Measurements from ENCODE around the gene CEP164. TPM values are rescaled to one million over a fixed set of nuclear protein-coding genes. Genes with fewer than 3 reads are reported as not detected.

The CEP164 gene
- total RNA-seq, 1 experiment from 2014 or later, result 22.2 TPM

DNA sequence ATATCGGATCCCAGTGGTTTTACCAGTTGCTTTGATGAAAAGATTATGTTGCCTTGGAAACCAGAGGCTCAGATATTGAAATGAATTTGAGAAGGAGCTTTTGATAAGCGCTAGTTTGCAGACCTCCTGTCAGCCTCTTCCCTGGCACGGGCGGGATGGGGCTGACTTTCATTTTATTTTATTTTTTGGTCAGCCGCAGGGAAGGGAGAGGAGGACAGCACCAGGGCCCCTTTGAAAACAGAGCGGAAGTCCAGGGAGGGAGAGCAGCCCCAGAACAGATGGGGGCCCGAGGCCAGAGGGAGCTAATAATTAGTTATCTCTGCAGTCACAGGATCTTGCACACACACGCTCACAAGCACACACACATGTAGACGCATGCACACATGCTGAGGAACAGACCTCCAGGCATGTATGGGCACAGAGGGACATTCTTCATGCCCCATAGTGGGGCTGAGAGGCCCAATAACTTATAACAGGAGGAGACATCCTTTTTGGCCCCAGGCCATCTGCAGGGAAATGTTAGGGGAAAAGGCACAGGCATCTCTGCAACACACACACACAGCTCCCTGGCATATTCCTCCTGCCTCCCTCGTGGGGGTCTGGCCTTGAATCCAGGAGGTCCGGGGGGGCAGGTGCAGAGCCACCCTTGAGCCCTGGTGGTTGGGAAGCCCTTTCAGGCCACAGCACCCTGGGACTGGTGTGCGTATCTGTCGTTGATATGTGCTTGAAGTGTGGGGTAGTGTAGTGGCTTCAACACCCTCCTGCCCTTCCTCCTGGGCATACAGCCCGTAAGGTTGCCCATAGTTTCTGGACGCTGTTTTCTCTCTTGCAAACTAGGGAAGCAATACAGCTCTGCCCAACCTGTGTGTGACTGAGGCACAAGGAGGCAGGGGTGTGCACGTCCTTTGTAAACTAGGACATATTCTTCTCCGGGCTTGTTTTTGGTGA is 117.3 kb downstream of the CEP164 start:
- Histone ChIP-seq H3K9me3 (ENCODE audit: control insufficient read depth in 1 of 2, insufficient read depth in 1 of 2, low read depth in 1 of 2, low read length in 2 of 2) (no peaks in the 10 kb centered on the region), H3K9ac (ENCODE audit: low read length) (no peak overlapping the region), H3K27ac (ENCODE audit: low read depth, low read length) (no peak overlapping the region), H3K27me3 (ENCODE audit: insufficient read depth, low read length) (peaks cover 43% of the 10 kb centered on the region; the same call in 1 of the 2 replicates), H3K4me1 (ENCODE audit: control insufficient read depth in 1 of 2, insufficient read depth in 2 of 2, low read length in 2 of 2) (no peaks in the 10 kb centered on the region), H3K79me2 (ENCODE audit: insufficient read depth, low read length) (no peaks in the 10 kb centered on the region), H3K36me3 (ENCODE audit: control insufficient read depth in 1 of 2, insufficient read depth in 2 of 2, low read length in 2 of 2) (no peaks in the 10 kb centered on the region), H3K4me3 (replicated peaks in 1 of 2; ENCODE audit: low read depth in 1 of 2, low read length in 2 of 2) (no peak overlapping the region), H4K20me1 (ENCODE audit: insufficient read depth) (no peaks in the 10 kb centered on the region), H3K4me2 (ENCODE audit: low read length) (no peak overlapping the region), H2AFZ (ENCODE audit: low read depth, low read length, poor library complexity, severe bottlenecking) (no peak overlapping the region), H3K9me2 (ENCODE audit: insufficient read depth) (no peaks in the 10 kb centered on the region)
- CTCF ChIA-PET, result interaction anchor here (1.5 to 2.8 kb wide), 2 partner anchors 363 to 373 kb away, joined by 5 to 14 read pairs; no protein-coding TSS in a partner anchor
- POLR2A ChIA-PET, result no interaction called here
- ATAC-seq (no peak), DNase-seq (ENCODE audit: low read depth, low spot score) (no peak)
- no peak for TF ChIP-seq EZH2 (IDR thresholded peaks at IDR 0.05)
- BruUV-seq (replicated peaks), result no TSS peak
- intact Hi-C loops (cut with micrococcal nuclease), result no loop called here
- RAD21 ChIA-PET (ENCODE audit: low non-redundant PET in 1 of 2, low total read pairs in 2 of 2, uncharacterized antibody in 2 of 2, unreplicated experiment in 2 of 2), result interaction anchor here in 1 of 2 experiments (0.6 kb wide), 1 partner anchor 137 kb away, joined by 7 read pairs; no protein-coding TSS in a partner anchor

DNA sequence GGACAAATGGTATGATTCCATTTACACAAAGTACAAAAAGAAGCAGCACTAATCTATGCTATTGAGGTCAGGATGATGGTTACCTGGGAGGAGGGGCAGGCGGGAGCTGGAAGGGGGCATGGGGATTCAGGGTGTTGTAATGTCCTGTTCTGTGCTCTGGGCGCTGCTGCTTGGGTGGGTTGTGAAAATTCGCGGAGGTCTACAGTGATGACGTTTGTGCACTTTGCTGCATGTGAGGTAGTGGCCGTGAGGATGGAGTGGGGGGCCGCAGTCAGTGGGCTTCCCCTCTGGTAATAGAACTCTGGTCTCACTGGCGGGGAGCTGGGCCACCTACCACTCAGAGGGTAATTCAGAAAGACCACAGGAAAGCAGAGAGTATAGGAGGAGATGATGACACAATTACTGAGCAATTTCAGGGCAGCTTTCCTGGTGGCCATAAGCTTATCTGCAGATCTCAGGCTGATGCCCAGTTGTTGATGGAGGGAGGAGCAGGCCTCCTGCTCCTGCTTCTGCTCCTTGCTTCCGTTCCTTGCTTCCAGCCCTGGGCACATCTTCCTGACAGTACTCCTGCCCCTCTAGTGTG is 121.5 kb downstream of the CEP164 start:
- no peak overlapping the region for H3K27ac ChIP-seq (ENCODE audit: low read depth, low read length)
- H3K9me3 ChIP-seq (ENCODE audit: control insufficient read depth in 1 of 2, insufficient read depth in 1 of 2, low read depth in 1 of 2, low read length in 2 of 2), result no peaks in the 10 kb centered on the region
- no peak overlapping the region for H3K4me2 ChIP-seq (ENCODE audit: low read length)
- no peaks in the 10 kb centered on the region for H3K9me2 ChIP-seq (ENCODE audit: insufficient read depth)
- peaks cover 20% of the 10 kb centered on the region; the same call in 1 of the 2 replicates for H3K27me3 ChIP-seq (ENCODE audit: insufficient read depth, low read length)
- TF ChIP-seq YY1 (IDR thresholded peaks at IDR 0.05; ENCODE audit: extremely low read depth, insufficient replicate concordance, low read depth, low read length) (no peak), SRF (IDR thresholded peaks at IDR 0.05; ENCODE audit: low read depth) (no peak), JUND (IDR thresholded peaks at IDR 0.05) (no peak), CEBPB (IDR thresholded peaks at IDR 0.05; ENCODE audit: low read depth) (no peak), ELF1 (IDR thresholded peaks at IDR 0.05; ENCODE audit: borderline replicate concordance, low read depth) (no peak), ZNF274 (IDR thresholded peaks at IDR 0.05; ENCODE audit: low read depth, low read length) (no peak), FOSL1 (IDR thresholded peaks at IDR 0.05; ENCODE audit: low read depth) (no peak), TCF7L2 (IDR thresholded peaks at IDR 0.05; ENCODE audit: borderline replicate concordance, extremely low read depth, insufficient read depth, insufficient read length) (no peak), EZH2phosphoT487 (IDR thresholded peaks at IDR 0.05; ENCODE audit: borderline replicate concordance) (no peak), SP1 (IDR thresholded peaks at IDR 0.05; ENCODE audit: low read depth) (no peak), RAD21 (IDR thresholded peaks at IDR 0.05; ENCODE audit: low read depth) (no peak), ZFX (IDR thresholded peaks at IDR 0.05) (no peak), POLR2A (IDR thresholded peaks at IDR 0.05; ENCODE audit: borderline replicate concordance, extremely low read depth, insufficient read depth, insufficient read length) (no peak), SIN3A (IDR thresholded peaks at IDR 0.05; ENCODE audit: low read depth) (no peak)
- TF ChIP-seq, protein P1, sequence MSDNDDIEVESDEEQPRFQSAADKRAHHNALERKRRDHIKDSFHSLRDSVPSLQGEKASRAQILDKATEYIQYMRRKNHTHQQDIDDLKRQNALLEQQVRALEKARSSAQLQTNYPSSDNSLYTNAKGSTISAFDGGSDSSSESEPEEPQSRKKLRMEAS (IDR thresholded peaks at IDR 0.05), result no peak
- TF ChIP-seq, protein P2, sequence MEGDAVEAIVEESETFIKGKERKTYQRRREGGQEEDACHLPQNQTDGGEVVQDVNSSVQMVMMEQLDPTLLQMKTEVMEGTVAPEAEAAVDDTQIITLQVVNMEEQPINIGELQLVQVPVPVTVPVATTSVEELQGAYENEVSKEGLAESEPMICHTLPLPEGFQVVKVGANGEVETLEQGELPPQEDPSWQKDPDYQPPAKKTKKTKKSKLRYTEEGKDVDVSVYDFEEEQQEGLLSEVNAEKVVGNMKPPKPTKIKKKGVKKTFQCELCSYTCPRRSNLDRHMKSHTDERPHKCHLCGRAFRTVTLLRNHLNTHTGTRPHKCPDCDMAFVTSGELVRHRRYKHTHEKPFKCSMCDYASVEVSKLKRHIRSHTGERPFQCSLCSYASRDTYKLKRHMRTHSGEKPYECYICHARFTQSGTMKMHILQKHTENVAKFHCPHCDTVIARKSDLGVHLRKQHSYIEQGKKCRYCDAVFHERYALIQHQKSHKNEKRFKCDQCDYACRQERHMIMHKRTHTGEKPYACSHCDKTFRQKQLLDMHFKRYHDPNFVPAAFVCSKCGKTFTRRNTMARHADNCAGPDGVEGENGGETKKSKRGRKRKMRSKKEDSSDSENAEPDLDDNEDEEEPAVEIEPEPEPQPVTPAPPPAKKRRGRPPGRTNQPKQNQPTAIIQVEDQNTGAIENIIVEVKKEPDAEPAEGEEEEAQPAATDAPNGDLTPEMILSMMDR (IDR thresholded peaks at IDR 0.05 in 2 of 3, conservative IDR thresholded peaks at IDR 0.05 in 1 of 3; ENCODE audit: borderline replicate concordance in 1 of 3, insufficient read depth in 1 of 3, low read depth in 2 of 3, low read length in 2 of 3), result no peak
- ATAC-seq (no peak), DNase-seq (ENCODE audit: low read depth, low spot score) (no peak)
- H3K9ac ChIP-seq (ENCODE audit: low read length), result no peak overlapping the region
- no peak overlapping the region for H2AFZ ChIP-seq (ENCODE audit: low read depth, low read length, poor library complexity, severe bottlenecking)
- no peak overlapping the region for H3K4me3 ChIP-seq (replicated peaks in 1 of 2; ENCODE audit: low read depth in 1 of 2, low read length in 2 of 2)
- H4K20me1 ChIP-seq (ENCODE audit: insufficient read depth), result no peaks in the 10 kb centered on the region
- no peaks in the 10 kb centered on the region for H3K4me1 ChIP-seq (ENCODE audit: control insufficient read depth in 1 of 2, insufficient read depth in 2 of 2, low read length in 2 of 2)
- ChIA-PET POLR2A (no interaction called here), CTCF (interaction anchor here (1.5 kb wide), 1 partner anchor 23 kb away, joined by 4 read pairs; no protein-coding TSS in a partner anchor), RAD21 (ENCODE audit: low non-redundant PET in 1 of 2, low total read pairs in 2 of 2, uncharacterized antibody in 2 of 2, unreplicated experiment in 2 of 2) (no interaction called here)
- no TSS peak for BruUV-seq (replicated peaks)
- intact Hi-C loops (cut with micrococcal nuclease), result no loop called here
- H3K79me2 ChIP-seq (ENCODE audit: insufficient read depth, low read length), result no peaks in the 10 kb centered on the region
- no peaks in the 10 kb centered on the region for H3K36me3 ChIP-seq (ENCODE audit: control insufficient read depth in 1 of 2, insufficient read depth in 2 of 2, low read length in 2 of 2)
